AG09309 (cell line): ENCODE results near the gene SRPK1.

ENCODE experiments used
- DNase-seq: peaks from one replicate; pipeline ENCODE4 v3.0.0-alpha.2; 2010; ENCODE audit warnings: low read depth
- H3K4me3 ChIP-seq: 2 replicates; pipeline ENCODE4 v1.5.1; 2011; ENCODE audit warnings: mild to moderate bottlenecking, low read depth, low read length, moderate library complexity; ENCODE audit not compliant: control insufficient read depth
- CTCF ChIP-seq: IDR thresholded peaks from 2 replicates; pipeline ENCODE4 v1.5.1; 2011; ENCODE audit warnings: mild to moderate bottlenecking, low read depth, low read length, inconsistent platforms; ENCODE audit not compliant: insufficient read depth, control insufficient read depth; ENCODE audit errors: missing control alignments

SRPK1 gene

GRCh38 chr6:35810971-35811698, 109.8 kb downstream of the SRPK1 start:
- TF ChIP-seq CTCF: no peak
- DNase-seq: peak; percentile 3
- no peak overlapping the region for H3K4me3 ChIP-seq

DNA sequence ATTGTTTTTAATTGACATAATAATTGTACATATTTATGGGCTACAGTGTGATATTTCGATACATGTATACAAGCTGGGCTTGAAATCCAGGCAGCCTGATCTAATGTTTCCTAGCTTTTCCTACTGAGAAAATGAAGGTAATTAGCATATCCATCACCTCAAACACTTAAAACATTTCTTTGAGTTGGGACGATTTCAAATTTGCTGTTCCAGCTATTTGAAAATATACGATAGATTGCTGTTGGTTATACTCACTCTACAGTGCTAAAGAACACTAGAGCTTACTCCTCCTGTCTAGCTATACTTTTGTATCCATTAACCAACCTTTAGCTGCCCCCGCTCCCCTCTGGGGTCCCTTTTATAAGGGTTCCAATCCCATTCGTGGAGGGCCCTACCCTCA, 111.1 kb downstream of the SRPK1 start:
- no peak for DNase-seq
- no peak overlapping the region for H3K4me3 ChIP-seq
- no peak for TF ChIP-seq CTCF

DNA sequence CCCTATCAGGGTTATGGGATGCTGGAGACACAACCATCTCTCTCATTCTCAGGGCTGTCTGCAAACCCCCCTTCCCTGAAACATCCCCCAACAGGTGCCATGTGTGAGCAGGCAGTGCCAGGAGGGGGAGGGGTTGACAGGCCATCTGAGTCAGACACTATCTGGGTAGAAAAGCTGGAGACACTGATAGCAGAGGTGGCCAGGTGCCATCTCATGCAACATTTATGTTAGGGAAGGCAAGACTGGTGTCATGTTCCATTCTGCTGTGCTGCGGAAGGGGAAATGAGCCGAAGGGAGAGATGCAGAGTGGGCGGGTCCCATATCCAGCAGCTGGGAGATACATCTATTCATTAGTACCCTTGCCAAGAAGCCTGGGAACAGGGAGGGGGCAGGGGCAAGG, 112.2 kb downstream of the SRPK1 start:
- no peak overlapping the region for H3K4me3 ChIP-seq
- DNase-seq: no peak
- TF ChIP-seq CTCF: no peak

- no peak for DNase-seq
- no peak for TF ChIP-seq CTCF
- no peak within 1 kb of the TSS for H3K4me3 ChIP-seq
These were observed 115.7 kb downstream of the SRPK1 start, which contains the start of gene LHFPL5 for GRCh38 chr6:35804996-35805736. Gene LHFPL5, plus strand, starts transcription at chr6:35805352. Its CDS starts 319 bp downstream, at chr6:35805671.

DNA sequence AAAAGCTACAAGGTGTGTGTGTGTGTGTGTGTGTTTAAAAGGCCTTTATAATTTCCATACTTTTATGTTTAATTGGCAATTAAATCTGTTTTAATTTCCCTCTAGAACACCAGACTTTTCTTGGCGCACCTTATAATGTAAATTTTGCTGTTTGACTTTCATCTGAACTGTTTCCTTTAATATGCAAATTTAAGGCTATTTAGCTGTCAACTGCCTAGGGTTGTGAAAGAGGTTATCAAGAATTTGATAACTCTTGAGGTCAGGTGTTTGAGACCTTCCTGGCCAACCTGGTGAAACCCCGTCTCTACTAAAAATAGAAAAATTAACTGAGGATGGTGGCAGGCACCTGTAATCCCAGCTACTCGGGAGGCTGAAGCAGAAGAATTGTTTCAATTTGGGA, 119.8 kb downstream of the SRPK1 start:
- no peak overlapping the region for H3K4me3 ChIP-seq
- no peak for DNase-seq
- TF ChIP-seq CTCF: no peak

DNA sequence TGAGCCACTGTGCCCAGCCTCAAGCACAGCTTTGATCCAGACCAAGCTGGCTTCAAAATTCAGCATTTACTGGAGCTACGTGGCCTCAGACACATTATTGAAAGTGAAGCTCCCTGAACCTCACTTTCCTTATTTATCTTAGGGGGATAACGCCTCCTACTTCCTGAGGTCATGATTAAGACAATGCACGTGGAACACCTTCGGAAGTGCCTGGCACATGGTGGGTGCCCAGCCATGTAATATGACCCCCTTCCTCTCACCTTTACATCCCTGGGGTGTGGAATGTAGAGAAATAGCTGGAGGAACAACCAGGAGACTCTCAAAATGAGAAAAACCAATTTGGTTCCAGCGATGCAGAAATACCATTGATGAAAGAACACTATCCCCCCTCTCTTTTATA, 122.2 kb downstream of the SRPK1 start:
- H3K4me3 ChIP-seq: no peak overlapping the region
- no peak for DNase-seq
- TF ChIP-seq CTCF: no peak
